Natural killer cell (primary cell): ENCODE results near the gene PCSK4. TPM values are rescaled to one million over a fixed set of nuclear protein-coding genes. Genes with fewer than 3 reads are reported as not detected.

ENCODE experiments used
- ATAC-seq, 3 donors: fragments of 150-1000 bp in 2 of 3; fragments of 200-7000 bp in 1 of 3; cut with Tn5 transposase; 1 replicate in 1 of 3; 2 replicates in 2 of 3; pipeline ENCODE4 v1.10.0; 2021; ENCODE audit warnings: mild to moderate bottlenecking in 2 of 3, moderate library complexity in 2 of 3
- DNase-seq, 2 donors: peaks; one replicate each; pipeline versions ENCODE4 v3.0.0 to v3.0.0-alpha.2; 2013 to 2021; ENCODE audit warnings: mixed read lengths in 1 of 2
- H3K27ac ChIP-seq: one replicate; pipeline ENCODE4 v1.5.1; 2013; ENCODE audit warnings: mild to moderate bottlenecking, low read length
- H3K27me3 ChIP-seq: one replicate; pipeline ENCODE4 v1.6.1; 2013; ENCODE audit warnings: low read length; ENCODE audit not compliant: control insufficient read depth, insufficient read depth
- H3K36me3 ChIP-seq: one replicate; pipeline ENCODE4 v1.6.1; 2013; ENCODE audit warnings: low read length; ENCODE audit not compliant: control insufficient read depth, insufficient read depth
- H3K4me1 ChIP-seq: one replicate; pipeline ENCODE4 v1.6.1; 2013; ENCODE audit warnings: low read length; ENCODE audit not compliant: control insufficient read depth, insufficient read depth
- H3K4me3 ChIP-seq: one replicate; pipeline ENCODE4 v1.5.1; 2013; ENCODE audit warnings: low read length
- H3K9me3 ChIP-seq: one replicate; pipeline ENCODE4 v1.6.1; 2013; ENCODE audit warnings: low read length; ENCODE audit not compliant: control insufficient read depth, insufficient read depth
- H3K27ac Mint-ChIP-seq, 2 donors: one replicate each; pipeline ENCODE4 v1.8.0; 2022; ENCODE audit warnings: mild to moderate bottlenecking in 2 of 2, mixed read lengths in 2 of 2, moderate library complexity in 1 of 2
- H3K27me3 Mint-ChIP-seq, 2 donors: one replicate each; pipeline ENCODE4 v1.8.0; 2022; ENCODE audit warnings: low read depth in 2 of 2, mixed read lengths in 2 of 2
- H3K36me3 Mint-ChIP-seq: one replicate; pipeline ENCODE4 v1.8.0; 2022; ENCODE audit warnings: mixed read lengths
- H3K4me1 Mint-ChIP-seq, 2 donors: one replicate each; pipeline ENCODE4 v1.8.0; 2022; ENCODE audit warnings: mixed read lengths in 2 of 2
- H3K4me3 Mint-ChIP-seq: one replicate; pipeline ENCODE4 v1.8.0; 2022; ENCODE audit warnings: mild to moderate bottlenecking, moderate library complexity, mixed read lengths
- H3K9me3 Mint-ChIP-seq, 2 donors: one replicate each; pipeline ENCODE4 v1.8.0; 2022; ENCODE audit warnings: mixed read lengths in 2 of 2
- WGBS: methylation state at CpG from one replicate; pipeline ENCODE4 v1.1.7; 2013; ENCODE audit warnings: missing lambda C conversion rate; ENCODE audit not compliant: insufficient coverage; 5-methylcytosine and 5-hydroxymethylcytosine counted together
- intact Hi-C: fragments of 100-400 bp; cut with micrococcal nuclease; formaldehyde crosslinking; loops from one replicate; pipeline ENCODE4 v1.14.2; 2022
- total RNA-seq, 4 donors: library from RNA; stranded (reverse); fragments of 120-200 nt in 1 of 4; gene quantifications; one replicate each; pipeline versions ENCODE4 v1.2.3 to v1.2.4, GENCODE V29; 2013 to 2022
- TF ChIP-seq, protein P1 (sequence below): fragments of 200-600 bp; IDR thresholded peaks from one replicate; pipeline ENCODE4 v1.8.0; 2022; ENCODE audit warnings: antibody characterized with exemption

PCSK4 gene
- total RNA-seq, 3 donors from 2014 or later (not counting 1 experiment from before 2014, with no cell fraction given), result 4.1 to 6.0 (median 5.3) TPM

DNA sequence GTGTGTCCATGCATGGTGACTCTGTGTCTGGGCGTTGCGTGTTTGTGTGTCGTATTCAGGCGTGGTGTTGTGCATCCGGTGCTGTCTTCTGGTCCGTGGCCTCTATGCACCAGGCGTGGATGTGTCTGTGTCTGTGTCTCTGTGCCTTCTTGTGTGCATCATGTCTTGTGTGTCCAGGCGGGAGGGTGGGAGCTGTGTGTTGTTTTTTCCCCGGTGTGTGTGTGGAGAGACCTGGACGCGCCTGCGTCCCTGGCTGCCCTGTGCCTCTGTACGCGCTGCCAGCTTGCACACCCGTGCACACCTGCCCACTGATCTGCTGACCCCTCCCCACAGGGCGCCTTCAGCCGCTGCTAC lies 34.8 kb upstream of the PCSK4 start:
- Histone ChIP-seq H3K4me1 (no peaks in the 10 kb centered on the region), H3K4me3 (no peak overlapping the region), H3K9me3 (no peaks in the 10 kb centered on the region), H3K36me3 (no peaks in the 10 kb centered on the region), H3K27me3 (peaks cover 20% of the 10 kb centered on the region), H3K27ac (no peak overlapping the region)
- H3K4me1 Mint-ChIP-seq, result peaks cover 0 to 8% of the 10 kb centered on the region in 2 donors
- no peaks in the 10 kb centered on the region for H3K36me3 Mint-ChIP-seq
- H3K27ac Mint-ChIP-seq, result no peak overlapping the region
- H3K9me3 Mint-ChIP-seq, result no peaks in the 10 kb centered on the region
- ATAC-seq, result no peak
- no peak for DNase-seq
- no peak overlapping the region for H3K4me3 Mint-ChIP-seq
- 78% methylated on average over 17 of the region's 17 CpGs for WGBS
- TF ChIP-seq, protein P1, sequence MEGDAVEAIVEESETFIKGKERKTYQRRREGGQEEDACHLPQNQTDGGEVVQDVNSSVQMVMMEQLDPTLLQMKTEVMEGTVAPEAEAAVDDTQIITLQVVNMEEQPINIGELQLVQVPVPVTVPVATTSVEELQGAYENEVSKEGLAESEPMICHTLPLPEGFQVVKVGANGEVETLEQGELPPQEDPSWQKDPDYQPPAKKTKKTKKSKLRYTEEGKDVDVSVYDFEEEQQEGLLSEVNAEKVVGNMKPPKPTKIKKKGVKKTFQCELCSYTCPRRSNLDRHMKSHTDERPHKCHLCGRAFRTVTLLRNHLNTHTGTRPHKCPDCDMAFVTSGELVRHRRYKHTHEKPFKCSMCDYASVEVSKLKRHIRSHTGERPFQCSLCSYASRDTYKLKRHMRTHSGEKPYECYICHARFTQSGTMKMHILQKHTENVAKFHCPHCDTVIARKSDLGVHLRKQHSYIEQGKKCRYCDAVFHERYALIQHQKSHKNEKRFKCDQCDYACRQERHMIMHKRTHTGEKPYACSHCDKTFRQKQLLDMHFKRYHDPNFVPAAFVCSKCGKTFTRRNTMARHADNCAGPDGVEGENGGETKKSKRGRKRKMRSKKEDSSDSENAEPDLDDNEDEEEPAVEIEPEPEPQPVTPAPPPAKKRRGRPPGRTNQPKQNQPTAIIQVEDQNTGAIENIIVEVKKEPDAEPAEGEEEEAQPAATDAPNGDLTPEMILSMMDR, result no peak
- peaks cover 19 to 38% of the 10 kb centered on the region in 2 donors for H3K27me3 Mint-ChIP-seq
- intact Hi-C loops, result no loop called here

GRCh38 chr19:1524287-1524971 lies 34.3 kb upstream of the PCSK4 start:
- Mint-ChIP-seq H3K36me3 (no peaks in the 10 kb centered on the region), H3K27me3 (peaks cover 19 to 38% of the 10 kb centered on the region in 2 donors), H3K4me1 (peaks cover 0 to 8% of the 10 kb centered on the region in 2 donors), H3K9me3 (no peaks in the 10 kb centered on the region), H3K4me3 (no peak overlapping the region), H3K27ac (no peak overlapping the region)
- ATAC-seq (no peak), DNase-seq (no peak)
- H3K4me3 ChIP-seq, result no peak overlapping the region
- no peak overlapping the region for H3K27ac ChIP-seq
- H3K9me3 ChIP-seq, result no peaks in the 10 kb centered on the region
- intact Hi-C loops, result no loop called here
- TF ChIP-seq, protein P1, result no peak
- H3K36me3 ChIP-seq, result no peaks in the 10 kb centered on the region
- 20% methylated on average over 49 of the region's 49 CpGs for WGBS
- peaks cover 20% of the 10 kb centered on the region for H3K27me3 ChIP-seq
- no peaks in the 10 kb centered on the region for H3K4me1 ChIP-seq

- Histone ChIP-seq H3K4me1 (no peaks in the 10 kb centered on the region), H3K4me3 (no peak within 1 kb of the TSS), H3K36me3 (no peaks in the 10 kb centered on the region), H3K27ac (no peak within 1 kb of the TSS), H3K9me3 (no peaks in the 10 kb centered on the region), H3K27me3 (peaks cover 20% of the 10 kb centered on the region)
- Mint-ChIP-seq H3K27me3 (peaks cover 19 to 38% of the 10 kb centered on the region in 2 donors), H3K4me3 (no peak within 1 kb of the TSS), H3K4me1 (peaks cover 0 to 8% of the 10 kb centered on the region in 2 donors), H3K36me3 (no peaks in the 10 kb centered on the region), H3K9me3 (no peaks in the 10 kb centered on the region), H3K27ac (no peak within 1 kb of the TSS)
- DNase-seq (no peak), ATAC-seq (peak in 1 of 3 donors; percentile 34)
- TF ChIP-seq, protein P1, result no peak
- 11% methylated on average over 92 of the region's 92 CpGs for WGBS
- intact Hi-C loops, result no loop called here
Observed at GRCh38 chr19:1523412-1524286, 33.5 kb upstream of the PCSK4 start, which contains the start of gene PLK5. TSS of gene PLK5 (plus strand) at chr19:1524077. CDS start at chr19:1526997, 2,920 bp downstream.
